RPMI8226 (cell line): ENCODE measurements around the gene ACSS3.
"Not testable (repeated sequence)": the region's sequence is repeated elsewhere in the genome, so short reads cannot be mapped to it uniquely, and the experiment has no call there.

Experiments
- DNase-seq: peaks from one replicate; pipeline ENCODE4 v3.0.0-alpha.2; 2015

Gene ACSS3

GRCh38 chr12:81077686-81078441 lies at the start of gene ACSS3:
Gene ACSS3, plus strand, starts transcription at chr12:81078079. Its CDS starts 42 bp downstream, at chr12:81078121.
- DNase-seq = peak; percentile 15

GRCh38 chr12:81034926-81035325 lies 43.0 kb upstream of the ACSS3 start:
- no peak for DNase-seq

GRCh38 chr12:81039231-81039630 lies 38.6 kb upstream of the ACSS3 start:
- no peak for DNase-seq

- DNase-seq = no peak
Observed at GRCh38 chr12:81043979-81044740, 33.7 kb upstream of the ACSS3 start.

GRCh38 chr12:81064971-81065370 lies 12.9 kb upstream of the ACSS3 start:
- not testable (repeated sequence) for DNase-seq

- no peak for DNase-seq
Observed at GRCh38 chr12:81070846-81071245, 7.0 kb upstream of the ACSS3 start.

- no peak for DNase-seq
Observed at GRCh38 chr12:81075539-81075938, 2.3 kb upstream of the ACSS3 start.

GRCh38 chr12:81077329-81077685 lies 572 bp upstream of the ACSS3 start:
- DNase-seq = no peak

- DNase-seq = no peak
Observed at GRCh38 chr12:81078469-81079196, 754 bp downstream of the ACSS3 start.

GRCh38 chr12:81079280-81080076 lies 1.6 kb downstream of the ACSS3 start:
- no peak for DNase-seq

- no peak for DNase-seq
Observed at GRCh38 chr12:81080431-81080983, 2.6 kb downstream of the ACSS3 start.

GRCh38 chr12:81081726-81082125 lies 3.8 kb downstream of the ACSS3 start:
- no peak for DNase-seq

GRCh38 chr12:81083018-81083417 lies 5.1 kb downstream of the ACSS3 start:
- no peak for DNase-seq

GRCh38 chr12:81083906-81084513 lies 6.1 kb downstream of the ACSS3 start:
- DNase-seq = no peak

GRCh38 chr12:81084811-81085350 lies 7.0 kb downstream of the ACSS3 start:
- no peak for DNase-seq

- DNase-seq = no peak
Observed at GRCh38 chr12:81085832-81086231, 8.0 kb downstream of the ACSS3 start.

GRCh38 chr12:81086342-81086741 lies 8.5 kb downstream of the ACSS3 start:
- no peak for DNase-seq

GRCh38 chr12:81088221-81088620 lies 10.3 kb downstream of the ACSS3 start:
- no peak for DNase-seq

- DNase-seq = no peak
Observed at GRCh38 chr12:81089412-81089811, 11.5 kb downstream of the ACSS3 start.

GRCh38 chr12:81092053-81092452 lies 14.2 kb downstream of the ACSS3 start:
- no peak for DNase-seq

- no peak for DNase-seq
Observed at GRCh38 chr12:81094718-81095360, 17.0 kb downstream of the ACSS3 start.
